Transverse colon (tissue), 4 donors: ENCODE data around the gene STOX2. TPM values are rescaled to one million over a fixed set of nuclear protein-coding genes. Genes with fewer than 3 reads are reported as not detected.

Experiments
- DNase-seq: peaks from one replicate; pipeline ENCODE4 v3.0.0-alpha.2; 2019
- H3K27ac ChIP-seq, 4 donors: fragments of 200-600 bp; sonication (generic); 2 replicates each; pipeline ENCODE4 v1.5.1; 2016 to 2018; ENCODE audit warnings: inconsistent platforms in 4 of 4
- H3K27me3 ChIP-seq: fragments of 200-600 bp; sonication (generic); 2 replicates; pipeline ENCODE4 v1.5.1; 2017; ENCODE audit warnings: inconsistent platforms
- H3K36me3 ChIP-seq, 4 donors: fragments of 200-600 bp; sonication (generic); 2 replicates each; pipeline ENCODE4 v1.5.1; 2017 to 2019; ENCODE audit warnings: inconsistent platforms in 4 of 4
- H3K4me1 ChIP-seq, 4 donors: fragments of 200-600 bp; sonication (generic); 2 replicates each; pipeline ENCODE4 v1.5.1; 2017 to 2020; ENCODE audit warnings: inconsistent platforms in 4 of 4
- H3K4me3 ChIP-seq, 4 donors: fragments of 200-600 bp; sonication (generic); 1 replicate in 1 of 4; 2 replicates in 3 of 4; pipeline versions ENCODE4 v1.5.1 to v1.6.1; 2017 to 2019; ENCODE audit warnings: inconsistent platforms in 4 of 4
- H3K9me3 ChIP-seq, 2 donors: fragments of 200-600 bp; sonication (generic); 2 replicates each; pipeline ENCODE4 v1.5.1; 2017 to 2019; ENCODE audit warnings: inconsistent platforms in 2 of 2
- EP300 ChIP-seq: sonication (generic); formaldehyde crosslinking; IDR thresholded peaks from one replicate; pipeline ENCODE4 v1.6.1; 2017; ENCODE audit warnings: antibody characterized with exemption, low read depth
- POLR2A ChIP-seq: fragments of 450-650 bp; IDR thresholded peaks from one replicate; pipeline ENCODE4 v1.6.1; 2016; ENCODE audit warnings: antibody characterized with exemption, mild to moderate bottlenecking, moderate library complexity
- POLR2AphosphoS5 ChIP-seq, 3 donors: sonication (generic); formaldehyde crosslinking; IDR thresholded peaks; one replicate each; pipeline ENCODE4 v1.6.1; 2016; ENCODE audit warnings: antibody characterized with exemption in 3 of 3
- WGBS, 2 donors: methylation state at CpG; one replicate each; pipeline ENCODE4 v1.1.5; 2018; ENCODE audit warnings: low coverage in 1 of 2; 5-methylcytosine and 5-hydroxymethylcytosine counted together
- in situ Hi-C, 4 donors: fragments of 200-750 bp; cut with MboI; loops; one replicate each; pipeline versions ENCODE4 v1.15.0 to v1.15.1; 2017; ENCODE audit warnings: low sequenced_read_pairs in 3 of 4, low pct_ligation_motif_present in 1 of 4, low pct_unique_long_range_greater_than_20kb in 1 of 4
- intact Hi-C: fragments of 100-400 bp; cut with DNase I; formaldehyde crosslinking; loops from one replicate; pipeline ENCODE4 v1.15.1; 2023; ENCODE audit warnings: low total_unique reads
- total RNA-seq, 4 donors: library from RNA; depleted of rRNA; stranded (reverse); fragments of >200 nt; gene quantifications; one replicate each; pipeline ENCODE4 v1.1.0, GENCODE V29; 2016
- TF ChIP-seq, protein P1 (sequence below), 5 experiments: fragments of 200-600 bp in 3 of 5; fragments of 450-650 bp in 2 of 5; sonication (generic) in 3 of 5; IDR thresholded peaks; 1 replicate in 2 of 5; 2 replicates in 3 of 5; pipeline ENCODE4 v1.5.1; 2016 to 2017; ENCODE audit warnings: antibody characterized with exemption in 5 of 5, inconsistent platforms in 3 of 5, mild to moderate bottlenecking in 2 of 5, moderate library complexity in 1 of 5

Gene STOX2
- total RNA-seq, 4 donors from 2014 or later: 0.37 to 90.8 (median 7.7) TPM

DNA sequence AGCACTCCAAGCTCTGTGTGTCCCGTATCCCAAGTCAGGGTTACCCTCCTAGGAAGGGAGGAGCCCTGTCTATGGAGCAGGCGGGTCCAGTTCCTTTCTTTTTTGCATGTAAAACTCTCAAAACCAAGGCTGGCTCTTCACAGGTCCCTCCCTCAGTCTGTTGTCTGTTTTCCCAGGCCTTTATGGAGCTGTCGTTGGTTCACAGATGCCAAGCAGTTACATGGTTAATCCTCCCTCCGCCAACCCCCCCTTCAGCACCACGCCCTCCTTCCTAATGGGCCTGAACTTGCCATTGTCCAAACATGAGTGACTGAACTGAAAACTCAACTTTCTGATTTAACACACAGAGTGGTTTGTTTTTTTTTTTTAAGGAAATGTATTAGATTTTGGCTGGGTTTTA, 148.3 kb downstream of the STOX2 start:
- intact Hi-C loops: no loop called here
- TF ChIP-seq POLR2A (no peak), EP300 (no peak), POLR2AphosphoS5 (IDR thresholded peaks at IDR 0.05) (no peak)
- TF ChIP-seq, protein P1, sequence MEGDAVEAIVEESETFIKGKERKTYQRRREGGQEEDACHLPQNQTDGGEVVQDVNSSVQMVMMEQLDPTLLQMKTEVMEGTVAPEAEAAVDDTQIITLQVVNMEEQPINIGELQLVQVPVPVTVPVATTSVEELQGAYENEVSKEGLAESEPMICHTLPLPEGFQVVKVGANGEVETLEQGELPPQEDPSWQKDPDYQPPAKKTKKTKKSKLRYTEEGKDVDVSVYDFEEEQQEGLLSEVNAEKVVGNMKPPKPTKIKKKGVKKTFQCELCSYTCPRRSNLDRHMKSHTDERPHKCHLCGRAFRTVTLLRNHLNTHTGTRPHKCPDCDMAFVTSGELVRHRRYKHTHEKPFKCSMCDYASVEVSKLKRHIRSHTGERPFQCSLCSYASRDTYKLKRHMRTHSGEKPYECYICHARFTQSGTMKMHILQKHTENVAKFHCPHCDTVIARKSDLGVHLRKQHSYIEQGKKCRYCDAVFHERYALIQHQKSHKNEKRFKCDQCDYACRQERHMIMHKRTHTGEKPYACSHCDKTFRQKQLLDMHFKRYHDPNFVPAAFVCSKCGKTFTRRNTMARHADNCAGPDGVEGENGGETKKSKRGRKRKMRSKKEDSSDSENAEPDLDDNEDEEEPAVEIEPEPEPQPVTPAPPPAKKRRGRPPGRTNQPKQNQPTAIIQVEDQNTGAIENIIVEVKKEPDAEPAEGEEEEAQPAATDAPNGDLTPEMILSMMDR (IDR thresholded peaks at IDR 0.05): no peak
- Histone ChIP-seq H3K27me3 (no peaks in the 10 kb centered on the region), H3K27ac (peak overlapping the region in 1 of 4 donors; percentile 18), H3K9me3 (no peaks in the 10 kb centered on the region), H3K4me1 (peaks cover 0 to 7% (median 0%) of the 10 kb centered on the region in 4 donors), H3K36me3 (no peaks in the 10 kb centered on the region), H3K4me3 (no peak overlapping the region)
- peak; percentile 24 for DNase-seq
- in situ Hi-C loops: no loop called here
- 55% methylated on average over 5 of the region's 5 CpGs; no CpG with 5 or more reads in 1 of the 2 donors for WGBS, 2 donors

DNA sequence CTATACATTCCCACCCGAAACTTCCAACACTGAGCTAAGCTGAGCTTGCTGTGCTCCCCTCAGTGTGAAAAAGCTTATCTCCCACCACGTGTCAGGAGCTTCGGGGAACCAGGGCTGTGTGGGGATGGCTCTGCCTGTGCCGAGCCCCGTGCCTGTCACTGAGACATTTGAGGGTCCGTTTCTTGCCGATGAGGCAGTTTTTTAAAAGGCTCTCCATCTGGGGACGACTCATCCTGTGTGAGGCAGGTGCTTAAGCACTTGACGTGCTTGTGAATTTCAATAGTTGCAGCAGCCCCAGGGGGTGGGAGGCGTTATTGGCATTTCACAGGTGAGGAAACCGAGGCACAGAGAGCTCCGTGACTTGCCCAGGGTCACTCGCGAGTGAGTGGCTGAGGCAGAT, 151.8 kb downstream of the STOX2 start:
- no peaks in the 10 kb centered on the region for H3K27me3 ChIP-seq
- TF ChIP-seq, protein P1 (IDR thresholded peaks at IDR 0.05): no peak
- no peak for TF ChIP-seq POLR2AphosphoS5 (IDR thresholded peaks at IDR 0.05)
- TF ChIP-seq POLR2A: no peak
- no peak for DNase-seq
- H3K4me1 ChIP-seq: peaks cover 0 to 7% (median 0%) of the 10 kb centered on the region in 4 donors
- no peaks in the 10 kb centered on the region for H3K9me3 ChIP-seq
- intact Hi-C loops: no loop called here
- H3K4me3 ChIP-seq: no peak overlapping the region
- in situ Hi-C loops: no loop called here
- H3K27ac ChIP-seq: no peak overlapping the region
- 84 to 93% methylated on average over 4 to 14 of the region's 14 CpGs for WGBS, 2 donors
- H3K36me3 ChIP-seq: no peaks in the 10 kb centered on the region

DNA sequence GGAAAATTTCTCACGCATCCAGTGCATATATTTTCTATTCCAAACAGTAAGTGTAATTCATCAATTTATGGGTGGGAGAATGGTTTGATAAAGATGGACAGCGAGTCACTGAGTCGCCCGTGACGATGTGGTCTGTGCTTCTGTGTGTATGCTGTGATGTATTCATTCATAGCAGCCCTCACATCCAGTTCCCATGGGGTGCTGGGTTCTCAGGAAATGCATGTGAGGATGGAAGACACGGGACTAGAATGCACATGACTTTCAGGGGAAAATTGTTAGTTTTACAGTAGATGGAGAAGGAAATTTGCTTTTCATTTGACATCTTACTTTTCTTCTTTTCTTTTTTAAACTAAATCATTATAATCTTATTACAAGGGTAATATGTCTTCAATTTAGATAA, 152.9 kb downstream of the STOX2 start:
- peaks cover 0 to 5% (median 0%) of the 10 kb centered on the region in 4 donors for H3K4me1 ChIP-seq
- no peak overlapping the region for H3K27ac ChIP-seq
- intact Hi-C loops: no loop called here
- DNase-seq: no peak
- H3K36me3 ChIP-seq: no peaks in the 10 kb centered on the region
- WGBS, 2 donors: 86 to 88% methylated on average over 6 of the region's 6 CpGs
- H3K27me3 ChIP-seq: no peaks in the 10 kb centered on the region
- TF ChIP-seq POLR2AphosphoS5 (IDR thresholded peaks at IDR 0.05) (no peak), POLR2A (no peak), EP300 (no peak)
- TF ChIP-seq, protein P1 (IDR thresholded peaks at IDR 0.05): no peak
- no peaks in the 10 kb centered on the region for H3K9me3 ChIP-seq
- H3K4me3 ChIP-seq: no peak overlapping the region
- in situ Hi-C loops: no loop called here

DNA sequence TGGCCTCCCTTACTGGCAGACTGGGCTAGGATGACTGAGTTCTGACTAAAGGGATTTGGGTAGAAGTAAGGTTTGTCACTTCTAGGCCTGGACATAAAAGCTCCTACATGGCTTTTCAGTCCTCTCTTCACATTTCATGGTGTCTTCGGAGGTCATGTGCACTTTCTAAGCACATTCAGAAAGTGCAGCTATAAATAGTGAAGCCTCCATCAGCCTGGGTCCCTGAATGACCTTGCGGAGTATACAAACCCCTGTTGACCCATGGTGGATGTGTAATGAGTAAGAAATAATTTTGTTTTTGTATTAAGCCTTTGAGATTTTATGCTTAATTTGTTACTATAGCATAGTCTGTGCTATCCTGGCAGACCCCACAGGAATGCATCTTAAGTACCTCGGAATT, 154.0 kb downstream of the STOX2 start:
- intact Hi-C loops (no loop called here), in situ Hi-C loops (no loop called here)
- no peaks in the 10 kb centered on the region for H3K9me3 ChIP-seq
- H3K4me1 ChIP-seq: peaks cover 0 to under 1% (median under 1%) of the 10 kb centered on the region in 4 donors
- no peaks in the 10 kb centered on the region for H3K36me3 ChIP-seq
- DNase-seq: no peak
- TF ChIP-seq, protein P1 (IDR thresholded peaks at IDR 0.05): no peak
- TF ChIP-seq EP300 (no peak), POLR2A (no peak), POLR2AphosphoS5 (IDR thresholded peaks at IDR 0.05) (no peak)
- no peak overlapping the region for H3K27ac ChIP-seq
- H3K27me3 ChIP-seq: no peaks in the 10 kb centered on the region
- H3K4me3 ChIP-seq: no peak overlapping the region
- WGBS, 2 donors: 89 to 94% methylated on average over 1 to 3 of the region's 3 CpGs
